GM08714 (cell line): ENCODE measurements around the gene PPARD.
"Not testable (repeated sequence)": the region's sequence is repeated elsewhere in the genome, so short reads cannot be mapped to it uniquely, and the experiment has no call there.

Source experiments
- H3K4me3 ChIP-seq: fragments of 200-500 bp; sonication (Bioruptor generic); 2 replicates; pipeline ENCODE4 v1.5.1; 2014; ENCODE audit warnings: mild to moderate bottlenecking, low read length, inconsistent platforms
- ZNF274 ChIP-seq: IDR thresholded peaks from 2 replicates; pipeline ENCODE4 v1.6.1; 2012; ENCODE audit warnings: mild to moderate bottlenecking, low read depth, low read length

The PPARD gene

DNA sequence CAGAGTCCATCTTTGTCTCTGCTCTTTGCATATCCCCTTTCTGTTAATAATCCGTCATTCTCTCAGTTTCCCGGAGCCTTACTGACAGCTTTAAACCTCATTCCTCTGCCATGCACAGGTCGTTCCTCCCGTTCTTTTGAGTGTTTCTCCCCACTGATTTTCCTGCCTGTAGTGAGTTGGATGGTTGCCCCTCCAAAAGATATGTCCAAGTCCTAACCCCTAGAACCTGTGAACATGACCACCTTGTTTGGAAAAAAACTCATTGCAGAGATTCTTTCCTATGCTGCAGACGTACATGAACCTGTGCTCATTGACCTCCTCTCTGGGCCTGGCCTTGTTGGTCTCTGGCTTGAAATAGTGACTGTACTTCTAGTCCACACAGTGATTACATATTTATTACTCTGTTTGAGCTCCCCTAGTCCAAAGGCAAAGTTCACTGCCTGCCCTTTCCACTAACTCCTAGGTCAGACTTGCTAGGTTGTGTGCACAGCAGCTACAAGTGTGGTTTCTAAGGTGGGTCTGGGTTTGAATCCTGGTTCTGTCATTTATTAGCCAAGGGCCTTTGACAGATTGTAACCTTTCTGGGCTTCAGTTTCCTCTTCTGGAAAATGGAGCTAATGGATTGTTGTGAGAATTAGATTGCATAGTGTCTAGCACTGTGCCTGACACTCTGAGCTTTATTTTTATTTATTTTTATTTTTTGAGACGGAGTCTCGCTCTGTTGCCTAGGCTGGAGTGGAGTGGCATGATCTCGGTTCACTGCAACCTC, 29.3 kb downstream of the PPARD start:
- no peak overlapping the region for H3K4me3 ChIP-seq
- TF ChIP-seq ZNF274: no peak

DNA sequence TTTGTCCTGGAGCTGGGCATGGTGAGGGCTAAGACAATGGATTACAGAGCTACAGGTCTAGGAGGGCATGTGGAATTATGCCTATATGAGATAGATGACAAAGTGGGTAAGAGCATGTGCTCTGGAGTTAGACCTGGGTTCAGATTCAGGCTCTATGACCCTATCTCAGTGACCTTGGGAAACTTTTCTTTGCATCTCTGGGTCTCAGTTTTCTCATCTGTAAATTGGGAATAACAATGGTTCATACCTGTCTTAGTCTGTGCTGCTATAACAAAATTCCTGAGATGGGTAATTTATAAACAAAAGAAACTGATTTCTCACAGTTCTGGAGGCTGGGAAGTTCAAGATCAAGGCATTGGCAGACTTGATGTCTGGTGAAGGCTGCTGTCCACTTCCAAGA, 30.3 kb downstream of the PPARD start:
- no peak overlapping the region for H3K4me3 ChIP-seq
- no peak for TF ChIP-seq ZNF274

- no peak for TF ChIP-seq ZNF274
- H3K4me3 ChIP-seq: no peak overlapping the region
Observed at GRCh38 chr6:35376281-35376680, 33.9 kb downstream of the PPARD start.

- no peak for TF ChIP-seq ZNF274
Observed at GRCh38 chr6:35377002-35377401, 34.6 kb downstream of the PPARD start.

DNA sequence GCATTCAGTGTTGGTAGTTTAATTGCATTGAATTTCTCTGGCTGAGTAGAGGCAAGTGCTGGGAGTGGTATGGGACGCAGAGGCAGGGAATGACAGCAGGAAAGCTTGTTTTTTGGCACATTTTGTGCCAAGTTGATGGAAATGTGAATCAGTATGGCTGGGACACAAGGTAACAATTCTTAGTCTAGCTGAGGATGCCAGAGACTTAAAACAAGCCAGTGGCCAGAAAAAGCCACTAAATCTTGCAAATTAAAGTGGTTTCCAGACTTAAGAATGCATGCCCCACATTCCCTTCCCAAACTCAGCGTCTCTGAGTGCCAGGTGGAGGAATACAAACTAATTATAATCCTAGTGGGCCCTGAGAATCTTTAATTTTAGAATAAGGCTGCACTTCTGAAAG, 35.9 kb downstream of the PPARD start:
- H3K4me3 ChIP-seq: no peak overlapping the region
- no peak for TF ChIP-seq ZNF274

More at GRCh38 chr6:35377002-35377401, 34.6 kb downstream of the PPARD start:
- H3K4me3 ChIP-seq: no peak overlapping the region

DNA sequence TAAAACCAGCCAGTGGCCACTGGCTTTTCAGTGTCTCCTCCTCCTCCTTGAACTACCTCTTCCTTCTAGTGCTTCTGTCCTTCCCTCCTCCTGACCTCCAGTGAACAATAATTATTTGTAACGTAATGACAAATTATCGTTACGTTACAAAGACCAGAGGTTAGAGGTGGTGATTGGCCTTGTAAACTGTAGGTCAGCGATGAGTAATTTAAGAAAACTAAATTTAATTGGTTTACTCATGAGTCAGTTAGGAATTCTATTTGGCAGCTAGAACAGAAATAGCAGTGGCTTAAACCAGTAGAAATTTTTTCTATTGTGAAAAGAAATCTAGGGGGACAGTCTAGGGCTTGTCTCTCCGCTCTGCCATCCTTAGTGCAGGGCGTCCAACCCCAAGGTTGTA, 38.8 kb downstream of the PPARD start:
- no peak overlapping the region for H3K4me3 ChIP-seq
- no peak for TF ChIP-seq ZNF274

DNA sequence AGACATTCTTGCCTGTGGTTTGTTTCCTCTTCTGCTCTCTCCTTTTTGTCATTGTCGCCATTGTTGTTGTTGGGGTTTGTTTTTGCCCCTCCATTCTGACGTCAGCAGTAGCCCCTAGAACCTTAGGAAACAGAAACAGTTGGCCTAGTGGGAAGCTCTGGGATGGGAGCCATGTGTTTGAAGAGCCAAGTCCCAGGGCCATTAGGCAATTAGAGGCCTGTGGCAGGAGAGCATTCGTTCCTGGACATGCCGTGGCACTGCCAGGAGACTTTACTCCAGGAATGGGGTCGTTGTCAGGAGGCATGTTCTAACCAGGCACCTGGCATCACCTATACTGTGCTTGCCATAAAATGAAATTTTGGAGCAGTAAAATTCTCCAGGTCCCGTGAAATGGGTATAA, 39.7 kb downstream of the PPARD start:
- TF ChIP-seq ZNF274: no peak
- no peak overlapping the region for H3K4me3 ChIP-seq

- TF ChIP-seq ZNF274: no peak
- no peak overlapping the region for H3K4me3 ChIP-seq
Observed at GRCh38 chr6:35385457-35386202, 43.3 kb downstream of the PPARD start.

DNA sequence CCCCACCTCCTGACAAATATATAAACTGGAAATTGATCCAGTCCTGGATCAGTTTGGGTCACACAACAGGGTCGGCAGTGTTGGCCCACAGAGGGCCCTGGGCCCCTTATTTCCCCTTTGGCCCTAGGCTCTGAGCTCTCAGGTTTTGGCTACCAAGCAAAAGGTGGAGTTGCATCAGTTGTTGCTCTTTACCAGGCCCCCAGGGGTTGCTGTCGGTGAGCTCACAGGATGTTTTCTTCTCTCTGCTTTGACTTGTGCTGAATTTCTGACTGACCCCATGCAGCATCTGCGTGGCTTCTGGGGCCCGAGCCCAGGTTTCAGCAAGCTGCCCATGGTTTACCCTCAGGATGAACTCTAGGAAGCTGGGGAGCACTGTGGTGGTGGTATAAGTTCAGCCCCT, 44.6 kb downstream of the PPARD start:
- H3K4me3 ChIP-seq: no peak overlapping the region
- TF ChIP-seq ZNF274: no peak

DNA sequence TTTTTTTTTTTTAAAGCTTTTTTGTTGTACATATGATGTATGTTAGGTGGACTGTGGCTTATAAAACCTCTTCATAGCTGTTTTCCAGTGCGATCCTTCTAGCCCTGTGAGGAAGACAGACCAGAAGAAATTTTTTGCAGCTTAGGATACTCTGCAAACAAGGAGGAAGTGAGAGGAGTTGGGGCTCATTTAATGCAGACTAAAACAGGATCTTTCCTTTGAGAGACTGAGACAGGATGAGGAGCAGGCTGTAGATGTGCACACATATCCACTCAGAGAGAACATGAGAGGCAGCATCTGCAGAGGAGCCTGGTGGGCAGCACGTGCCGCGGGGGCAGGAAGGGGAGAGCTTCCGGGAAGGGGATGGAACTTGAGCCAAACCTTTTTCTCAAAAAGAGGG, 45.7 kb downstream of the PPARD start:
- TF ChIP-seq ZNF274: no peak
- no peak overlapping the region for H3K4me3 ChIP-seq

DNA sequence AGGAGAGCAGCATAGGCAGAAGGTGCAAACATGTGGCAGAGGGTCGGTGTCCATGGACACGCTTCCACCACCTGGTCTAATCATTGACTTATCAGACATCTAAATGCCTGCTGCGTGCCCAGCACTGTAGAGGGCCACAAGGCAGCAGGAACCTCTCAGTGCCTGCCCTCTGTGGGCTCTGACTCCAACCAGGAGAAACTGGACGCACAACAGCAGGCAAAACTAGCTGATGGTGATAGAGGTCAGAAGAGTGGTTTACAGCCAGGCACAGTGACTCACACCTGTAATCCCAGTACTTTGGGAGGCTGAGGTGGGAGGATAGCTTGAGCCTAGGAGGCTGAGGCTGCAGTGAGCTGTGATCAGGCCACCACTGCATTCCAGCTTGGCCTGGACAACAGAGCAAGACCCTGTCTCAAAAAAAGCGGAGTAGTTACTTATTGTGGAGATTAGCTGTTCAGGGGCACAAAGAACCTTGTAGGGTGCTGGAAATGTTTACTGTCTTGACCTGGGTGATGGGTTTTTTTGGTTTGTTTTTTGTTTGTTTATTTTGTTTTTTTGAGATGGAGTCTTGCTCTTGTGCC, 46.5 kb downstream of the PPARD start:
- no peak overlapping the region for H3K4me3 ChIP-seq
- TF ChIP-seq ZNF274: no peak

DNA sequence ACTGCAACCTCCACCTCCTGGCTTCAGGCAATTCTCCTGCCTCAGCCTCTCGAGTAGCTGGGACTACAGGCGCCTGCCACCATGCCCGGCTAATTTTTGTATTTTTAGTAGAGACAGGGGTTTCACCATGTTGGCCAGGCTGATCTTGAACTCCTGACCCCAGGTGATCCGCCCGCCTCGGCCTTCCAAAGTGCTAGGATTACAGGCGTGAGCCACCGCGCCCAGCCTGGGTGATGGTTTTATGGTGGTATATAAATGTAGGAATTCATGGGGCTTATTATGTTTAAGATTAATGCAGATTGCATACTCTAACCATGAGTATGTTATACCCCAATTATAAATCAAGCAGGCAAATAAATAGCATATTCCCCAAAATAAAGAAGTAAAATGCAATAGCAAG, 47.0 kb downstream of the PPARD start:
- not testable (repeated sequence) for H3K4me3 ChIP-seq

GRCh38 chr6:35391240-35391968, 49.0 kb downstream of the PPARD start:
- TF ChIP-seq ZNF274: no peak
- no peak overlapping the region for H3K4me3 ChIP-seq

DNA sequence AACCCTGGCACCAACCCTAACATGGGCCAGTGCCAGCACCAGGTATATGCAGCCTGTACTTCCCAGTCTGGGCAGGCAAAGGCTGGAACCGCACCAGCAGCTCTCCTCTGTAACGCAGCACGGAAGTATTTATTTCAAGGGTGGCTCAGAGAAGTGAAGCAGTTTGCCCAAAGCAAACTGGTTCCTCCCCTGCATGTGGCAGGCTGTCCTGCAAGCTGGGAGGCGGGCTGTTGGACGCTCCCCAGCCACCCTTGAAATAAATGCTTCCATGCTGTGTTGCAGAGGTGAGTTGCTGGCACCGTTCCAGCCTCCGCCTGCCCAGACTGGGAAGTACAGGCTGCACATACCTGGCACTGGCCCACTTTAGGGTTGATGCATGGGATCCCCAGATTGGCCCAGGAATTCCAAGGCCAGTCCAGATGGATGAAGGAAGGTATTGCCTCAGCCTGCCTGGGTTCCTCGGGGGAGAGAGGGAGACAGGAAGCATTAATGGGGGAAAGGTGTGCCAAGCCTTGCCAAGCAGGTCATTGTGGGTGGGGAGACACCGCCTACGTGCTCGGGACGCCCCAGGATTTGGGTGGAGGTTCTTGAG, 49.8 kb downstream of the PPARD start:
- H3K4me3 ChIP-seq: no peak overlapping the region
- no peak for TF ChIP-seq ZNF274
